Activated naive CD8-positive, alpha-beta T cell treated with anti-CD3 and anti-CD28 coated beads, Interleukin-2, amount 50 U/mL, for 24 hours (primary cell): ENCODE measurements around the gene ZNRF4.
"Not testable (repeated sequence)": the region's sequence is repeated elsewhere in the genome, so short reads cannot be mapped to it uniquely, and the experiment has no call there.

ENCODE experiments used
- ATAC-seq: fragments of 150-1000 bp; cut with Tn5 transposase; one replicate; pipeline ENCODE4 v1.10.0; 2021
- DNase-seq: peaks from one replicate; pipeline ENCODE4 v3.0.0; 2021
- H3K27ac Mint-ChIP-seq: one replicate; pipeline ENCODE4 v1.8.0; 2021; ENCODE audit warnings: mild to moderate bottlenecking, mixed read lengths
- H3K27me3 Mint-ChIP-seq: one replicate; pipeline ENCODE4 v1.8.0; 2021; ENCODE audit warnings: mixed read lengths
- H3K36me3 Mint-ChIP-seq: one replicate; pipeline ENCODE4 v1.8.0; 2021; ENCODE audit warnings: low read depth, mixed read lengths
- H3K4me1 Mint-ChIP-seq: one replicate; pipeline ENCODE4 v1.8.0; 2021; ENCODE audit warnings: mixed read lengths
- H3K4me3 Mint-ChIP-seq: one replicate; pipeline ENCODE4 v1.8.0; 2021; ENCODE audit warnings: mild to moderate bottlenecking, moderate library complexity, mixed read lengths
- H3K9me3 Mint-ChIP-seq: one replicate; pipeline ENCODE4 v1.8.0; 2021; ENCODE audit warnings: mixed read lengths

The ZNRF4 gene

GRCh38 chr19:5455367-5456129, at the start of gene ZNRF4:
Gene ZNRF4, plus strand, starts transcription at chr19:5455417. Its CDS starts 75 bp downstream, at chr19:5455492.
- no peaks in the 10 kb centered on the region for H3K36me3 Mint-ChIP-seq
- H3K27me3 Mint-ChIP-seq = peaks cover 3% of the 10 kb centered on the region
- no peaks in the 10 kb centered on the region for H3K4me1 Mint-ChIP-seq
- no peak for DNase-seq
- H3K4me3 Mint-ChIP-seq = no peak within 1 kb of the TSS
- H3K9me3 Mint-ChIP-seq = no peaks in the 10 kb centered on the region
- ATAC-seq = no peak
- H3K27ac Mint-ChIP-seq = no peak within 1 kb of the TSS

GRCh38 chr19:5406198-5406597, 49.0 kb upstream of the ZNRF4 start:
- H3K27me3 Mint-ChIP-seq = peaks cover 31% of the 10 kb centered on the region
- H3K9me3 Mint-ChIP-seq = peaks cover 11% of the 10 kb centered on the region
- H3K4me1 Mint-ChIP-seq, ATAC-seq, H3K36me3 Mint-ChIP-seq, H3K27ac Mint-ChIP-seq, H3K4me3 Mint-ChIP-seq, DNase-seq: not testable (repeated sequence)

GRCh38 chr19:5406816-5407215, 48.4 kb upstream of the ZNRF4 start:
- no peak for ATAC-seq
- H3K36me3 Mint-ChIP-seq = no peaks in the 10 kb centered on the region

GRCh38 chr19:5407356-5407755, 47.9 kb upstream of the ZNRF4 start:
- Mint-ChIP-seq H3K36me3 (no peaks in the 10 kb centered on the region), H3K9me3 (peaks cover 11% of the 10 kb centered on the region), H3K4me3 (no peak overlapping the region), H3K27me3 (peaks cover 25% of the 10 kb centered on the region), H3K4me1 (no peaks in the 10 kb centered on the region), H3K27ac (no peak overlapping the region)
- no peak for DNase-seq
- ATAC-seq = no peak

More at GRCh38 chr19:5406816-5407215, 48.4 kb upstream of the ZNRF4 start:
- no peak overlapping the region for H3K4me3 Mint-ChIP-seq
- no peak for DNase-seq
- peaks cover 11% of the 10 kb centered on the region for H3K9me3 Mint-ChIP-seq
- no peak overlapping the region for H3K27ac Mint-ChIP-seq
- peaks cover 28% of the 10 kb centered on the region for H3K27me3 Mint-ChIP-seq
- no peaks in the 10 kb centered on the region for H3K4me1 Mint-ChIP-seq

GRCh38 chr19:5417495-5418436, 37.5 kb upstream of the ZNRF4 start:
- Mint-ChIP-seq H3K4me3 (no peak overlapping the region), H3K36me3 (no peaks in the 10 kb centered on the region), H3K27me3 (peaks cover 29% of the 10 kb centered on the region), H3K27ac (no peak overlapping the region), H3K4me1 (no peaks in the 10 kb centered on the region), H3K9me3 (no peaks in the 10 kb centered on the region)
- no peak for ATAC-seq
- DNase-seq = no peak

GRCh38 chr19:5418677-5419076, 36.5 kb upstream of the ZNRF4 start:
- Mint-ChIP-seq H3K9me3 (no peaks in the 10 kb centered on the region), H3K27ac (no peak overlapping the region), H3K4me1 (no peaks in the 10 kb centered on the region), H3K4me3 (no peak overlapping the region), H3K27me3 (peaks cover 28% of the 10 kb centered on the region), H3K36me3 (no peaks in the 10 kb centered on the region)
- no peak for DNase-seq
- ATAC-seq = no peak

- ATAC-seq (no peak), DNase-seq (no peak)
- Mint-ChIP-seq H3K9me3 (no peaks in the 10 kb centered on the region), H3K4me3 (no peak overlapping the region), H3K27me3 (peaks cover 40% of the 10 kb centered on the region), H3K27ac (no peak overlapping the region), H3K36me3 (no peaks in the 10 kb centered on the region), H3K4me1 (no peaks in the 10 kb centered on the region)
Observed at GRCh38 chr19:5420953-5421352, 34.3 kb upstream of the ZNRF4 start.

GRCh38 chr19:5423567-5424125, 31.6 kb upstream of the ZNRF4 start:
- Mint-ChIP-seq H3K4me1 (no peaks in the 10 kb centered on the region), H3K36me3 (no peaks in the 10 kb centered on the region), H3K27me3 (peaks cover 38% of the 10 kb centered on the region), H3K27ac (no peak overlapping the region), H3K9me3 (no peaks in the 10 kb centered on the region), H3K4me3 (no peak overlapping the region)
- ATAC-seq (no peak), DNase-seq (no peak)

GRCh38 chr19:5424192-5424973, 30.8 kb upstream of the ZNRF4 start:
- Mint-ChIP-seq H3K9me3 (no peaks in the 10 kb centered on the region), H3K4me3 (no peak overlapping the region), H3K27ac (no peak overlapping the region), H3K4me1 (no peaks in the 10 kb centered on the region), H3K36me3 (no peaks in the 10 kb centered on the region), H3K27me3 (peaks cover 30% of the 10 kb centered on the region)
- no peak for ATAC-seq
- DNase-seq = no peak

- H3K9me3 Mint-ChIP-seq = no peaks in the 10 kb centered on the region
- H3K36me3 Mint-ChIP-seq = no peaks in the 10 kb centered on the region
- peaks cover 29% of the 10 kb centered on the region for H3K27me3 Mint-ChIP-seq
- H3K27ac Mint-ChIP-seq = no peak overlapping the region
- no peak overlapping the region for H3K4me3 Mint-ChIP-seq
- DNase-seq = no peak
- no peak for ATAC-seq
- H3K4me1 Mint-ChIP-seq = no peaks in the 10 kb centered on the region
Observed at GRCh38 chr19:5425260-5425659, 30.0 kb upstream of the ZNRF4 start.

GRCh38 chr19:5430237-5430636, 25.0 kb upstream of the ZNRF4 start:
- Mint-ChIP-seq H3K4me1 (peaks cover 16% of the 10 kb centered on the region), H3K4me3 (no peak overlapping the region), H3K27ac (no peak overlapping the region), H3K36me3 (no peaks in the 10 kb centered on the region), H3K9me3 (peaks cover 4% of the 10 kb centered on the region), H3K27me3 (peaks cover 39% of the 10 kb centered on the region)
- ATAC-seq = no peak
- DNase-seq = no peak

GRCh38 chr19:5432687-5433086, 22.5 kb upstream of the ZNRF4 start:
- Mint-ChIP-seq H3K9me3 (peaks cover 4% of the 10 kb centered on the region), H3K27me3 (peaks cover 39% of the 10 kb centered on the region), H3K4me3 (no peak overlapping the region), H3K36me3 (no peaks in the 10 kb centered on the region), H3K4me1 (peaks cover 21% of the 10 kb centered on the region), H3K27ac (no peak overlapping the region)
- ATAC-seq (no peak), DNase-seq (no peak)

GRCh38 chr19:5434351-5434917, 20.8 kb upstream of the ZNRF4 start:
- no peak for ATAC-seq
- Mint-ChIP-seq H3K4me3 (no peak overlapping the region), H3K9me3 (peaks cover 4% of the 10 kb centered on the region), H3K36me3 (no peaks in the 10 kb centered on the region), H3K27me3 (peaks cover 44% of the 10 kb centered on the region), H3K4me1 (peaks cover 21% of the 10 kb centered on the region), H3K27ac (no peak overlapping the region)
- DNase-seq = no peak
